ENCODE measurements around the gene ITGA3.

- TF ChIP-seq EZH2 (IDR thresholded peaks at IDR 0.05) (no peak), CTCF (IDR thresholded peaks at IDR 0.05 in 2 of 3, conservative IDR thresholded peaks at IDR 0.05 in 1 of 3; ENCODE audit: borderline replicate concordance in 1 of 3, insufficient read depth in 1 of 3, low read depth in 2 of 3, low read length in 2 of 3) (no peak), FOSL1 (IDR thresholded peaks at IDR 0.05; ENCODE audit: low read depth) (no peak), RAD21 (IDR thresholded peaks at IDR 0.05; ENCODE audit: low read depth) (no peak), POLR2A (IDR thresholded peaks at IDR 0.05; ENCODE audit: borderline replicate concordance, extremely low read depth, insufficient read depth, insufficient read length) (no peak), YY1 (IDR thresholded peaks at IDR 0.05; ENCODE audit: extremely low read depth, insufficient replicate concordance, low read depth, low read length) (no peak), POLR2AphosphoS5 (IDR thresholded peaks at IDR 0.05; ENCODE audit: low read depth, low read length) (no peak), SRF (IDR thresholded peaks at IDR 0.05; ENCODE audit: low read depth) (no peak)
Observed at GRCh38 chr17:50024808-50025207, 31.1 kb upstream of the ITGA3 start.
